Measurements from ENCODE around the gene INHBB.

INHBB gene

GRCh38 chr2:120343433-120344105 lies 2.4 kb upstream of the INHBB start:
- H3K9me3 ChIP-seq (ENCODE audit: control insufficient read depth in 1 of 2, low read length in 2 of 2), result no peaks in the 10 kb centered on the region
- H3K27me3 ChIP-seq (ENCODE audit: low read depth, low read length), result peaks cover 43% of the 10 kb centered on the region
- peak overlapping the region in 1 of 2 donors; percentile 40 for H3K4me3 ChIP-seq (ENCODE audit: low read depth in 1 of 2, low read length in 2 of 2)
- peaks cover 0 to 41% of the 10 kb centered on the region in 2 donors for H3K4me1 ChIP-seq (ENCODE audit: control insufficient read depth in 1 of 2, insufficient read depth in 2 of 2, low read length in 2 of 2)
- no peak overlapping the region for H3K27ac ChIP-seq (ENCODE audit: low read length)
- H3K36me3 ChIP-seq (ENCODE audit: control insufficient read depth in 1 of 2, insufficient read depth in 2 of 2, low read length in 2 of 2), result no peaks in the 10 kb centered on the region

DNA sequence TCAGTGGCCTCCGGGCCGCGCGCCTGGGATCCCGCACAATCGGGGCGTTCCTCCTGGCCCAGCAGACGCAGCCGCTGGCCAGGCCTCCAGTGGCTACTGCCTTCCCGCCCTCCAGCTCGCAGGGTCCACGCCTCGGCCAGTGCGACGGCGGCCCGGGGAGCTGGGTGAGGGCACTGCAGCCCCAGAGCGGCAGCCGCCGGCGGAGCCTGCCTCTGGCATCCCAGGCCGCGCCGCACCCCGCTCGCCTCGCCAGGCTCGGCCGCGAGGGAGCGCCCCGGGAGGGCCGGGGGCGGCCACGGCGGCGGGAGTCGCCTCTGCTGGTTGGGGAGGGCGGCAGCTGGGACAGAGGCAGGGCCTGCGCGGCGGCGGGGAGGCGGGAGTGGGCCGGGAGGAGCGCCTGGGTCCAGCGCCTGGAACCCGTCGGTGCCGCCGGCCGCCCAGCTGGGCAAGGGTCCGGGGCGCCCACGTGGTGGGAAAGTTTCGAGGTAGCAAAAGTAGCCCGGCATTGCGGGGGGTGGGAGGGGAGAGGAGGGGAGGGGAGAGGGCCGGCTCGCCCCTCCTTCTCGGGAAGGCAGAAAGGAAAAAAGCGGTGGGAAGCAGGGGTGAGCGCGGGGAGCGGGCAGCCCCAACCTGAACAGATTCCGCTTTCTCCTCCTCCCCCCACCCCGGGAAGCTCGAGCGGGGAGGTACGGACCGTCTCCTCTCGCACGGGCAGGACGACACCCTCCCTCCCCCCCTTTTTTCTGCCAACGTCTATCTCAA lies 1.5 kb upstream of the INHBB start:
- Histone ChIP-seq H3K4me1 (ENCODE audit: control insufficient read depth in 1 of 2, insufficient read depth in 2 of 2, low read length in 2 of 2) (peaks cover 0 to 41% of the 10 kb centered on the region in 2 donors), H3K9me3 (ENCODE audit: control insufficient read depth in 1 of 2, low read length in 2 of 2) (no peaks in the 10 kb centered on the region), H3K27ac (ENCODE audit: low read length) (no peak overlapping the region), H3K36me3 (ENCODE audit: control insufficient read depth in 1 of 2, insufficient read depth in 2 of 2, low read length in 2 of 2) (no peaks in the 10 kb centered on the region), H3K4me3 (ENCODE audit: low read depth in 1 of 2, low read length in 2 of 2) (peak overlapping the region; percentile 11 to 64), H3K27me3 (ENCODE audit: low read depth, low read length) (peaks cover 43% of the 10 kb centered on the region)

GRCh38 chr2:120344976-120345581 lies 857 bp upstream of the INHBB start:
- Histone ChIP-seq H3K4me1 (ENCODE audit: control insufficient read depth in 1 of 2, insufficient read depth in 2 of 2, low read length in 2 of 2) (peaks cover 0 to 41% of the 10 kb centered on the region in 2 donors), H3K27ac (ENCODE audit: low read length) (no peak overlapping the region), H3K27me3 (ENCODE audit: low read depth, low read length) (peaks cover 39% of the 10 kb centered on the region), H3K4me3 (ENCODE audit: low read depth in 1 of 2, low read length in 2 of 2) (peak overlapping the region; percentile 11 to 64), H3K9me3 (ENCODE audit: control insufficient read depth in 1 of 2, low read length in 2 of 2) (no peaks in the 10 kb centered on the region), H3K36me3 (ENCODE audit: control insufficient read depth in 1 of 2, insufficient read depth in 2 of 2, low read length in 2 of 2) (no peaks in the 10 kb centered on the region)

DNA sequence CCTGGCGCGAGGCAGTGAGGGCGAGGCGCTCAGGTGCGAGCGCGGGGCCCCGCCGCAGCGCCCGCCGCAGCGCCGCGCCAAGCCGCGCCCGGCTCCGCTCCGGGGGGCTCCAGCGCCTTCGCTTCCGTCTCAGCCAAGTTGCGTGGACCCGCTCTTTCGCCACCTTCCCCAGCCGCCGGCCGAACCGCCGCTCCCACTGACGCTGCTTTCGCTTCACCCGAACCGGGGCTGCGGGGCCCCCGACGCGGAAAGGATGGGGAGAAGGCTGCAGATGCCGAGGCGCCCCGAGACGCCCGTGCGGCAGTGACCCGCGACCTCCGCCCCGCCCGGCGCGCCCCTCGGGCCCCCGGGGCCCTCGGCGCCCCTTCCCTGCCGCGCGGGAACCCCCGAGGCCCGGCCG lies 328 bp upstream of the INHBB start:
- Histone ChIP-seq H3K36me3 (ENCODE audit: control insufficient read depth in 1 of 2, insufficient read depth in 2 of 2, low read length in 2 of 2) (no peaks in the 10 kb centered on the region), H3K27ac (ENCODE audit: low read length) (no peak overlapping the region), H3K4me3 (ENCODE audit: low read depth in 1 of 2, low read length in 2 of 2) (no peak overlapping the region), H3K4me1 (ENCODE audit: control insufficient read depth in 1 of 2, insufficient read depth in 2 of 2, low read length in 2 of 2) (peaks cover 0 to 41% of the 10 kb centered on the region in 2 donors), H3K27me3 (ENCODE audit: low read depth, low read length) (peaks cover 39% of the 10 kb centered on the region), H3K9me3 (ENCODE audit: control insufficient read depth in 1 of 2, low read length in 2 of 2) (no peaks in the 10 kb centered on the region)

DNA sequence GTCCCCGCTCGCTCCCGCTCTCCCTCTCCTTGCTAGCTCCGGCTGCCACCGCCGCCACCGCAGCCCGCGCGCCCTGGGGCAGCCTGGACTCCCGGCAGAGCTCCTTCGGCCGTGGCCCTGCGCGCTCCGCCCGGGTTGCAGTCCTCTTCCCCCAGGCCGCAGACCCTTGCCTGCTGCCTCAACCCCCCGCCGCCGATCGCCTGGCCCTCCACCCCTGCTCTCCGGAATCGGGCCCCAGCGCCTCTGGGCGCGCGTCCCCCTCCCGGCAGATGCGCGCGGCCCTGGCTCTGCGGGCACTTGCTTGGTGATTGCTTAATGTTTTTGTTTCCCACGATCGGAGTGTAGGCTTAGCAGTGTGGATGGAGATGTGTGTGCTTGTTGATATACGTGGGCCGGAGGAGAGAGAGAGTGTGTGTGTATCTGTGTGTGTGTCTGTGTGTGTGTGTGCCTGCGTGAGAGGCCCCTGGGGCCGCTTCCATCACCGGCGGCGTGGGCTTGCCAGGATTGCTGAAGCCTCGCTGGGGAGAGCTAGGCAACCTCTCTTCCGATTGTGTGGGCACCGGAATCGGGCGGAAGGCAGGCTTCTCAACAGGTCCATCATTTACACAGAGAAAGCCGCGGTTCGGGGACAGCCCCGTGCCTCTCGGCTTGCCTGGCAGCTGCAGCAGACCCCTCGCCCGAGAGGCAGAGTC lies 877 bp downstream of the INHBB start:
- Histone ChIP-seq H3K4me3 (ENCODE audit: low read depth in 1 of 2, low read length in 2 of 2) (peak overlapping the region; percentile 7 to 65), H3K27ac (ENCODE audit: low read length) (no peak overlapping the region), H3K36me3 (ENCODE audit: control insufficient read depth in 1 of 2, insufficient read depth in 2 of 2, low read length in 2 of 2) (no peaks in the 10 kb centered on the region), H3K27me3 (ENCODE audit: low read depth, low read length) (peaks cover 31% of the 10 kb centered on the region), H3K9me3 (ENCODE audit: control insufficient read depth in 1 of 2, low read length in 2 of 2) (no peaks in the 10 kb centered on the region), H3K4me1 (ENCODE audit: control insufficient read depth in 1 of 2, insufficient read depth in 2 of 2, low read length in 2 of 2) (peaks cover 0 to 41% of the 10 kb centered on the region in 2 donors)

GRCh38 chr2:120347396-120348060 lies 1.6 kb downstream of the INHBB start:
- no peaks in the 10 kb centered on the region for H3K9me3 ChIP-seq (ENCODE audit: control insufficient read depth in 1 of 2, low read length in 2 of 2)
- peaks cover 24% of the 10 kb centered on the region for H3K27me3 ChIP-seq (ENCODE audit: low read depth, low read length)
- H3K27ac ChIP-seq (ENCODE audit: low read length), result no peak overlapping the region
- no peaks in the 10 kb centered on the region for H3K36me3 ChIP-seq (ENCODE audit: control insufficient read depth in 1 of 2, insufficient read depth in 2 of 2, low read length in 2 of 2)
- peak overlapping the region in 1 of 2 donors; percentile 65 for H3K4me3 ChIP-seq (ENCODE audit: low read depth in 1 of 2, low read length in 2 of 2)
- H3K4me1 ChIP-seq (ENCODE audit: control insufficient read depth in 1 of 2, insufficient read depth in 2 of 2, low read length in 2 of 2), result peaks cover 0 to 41% of the 10 kb centered on the region in 2 donors

DNA sequence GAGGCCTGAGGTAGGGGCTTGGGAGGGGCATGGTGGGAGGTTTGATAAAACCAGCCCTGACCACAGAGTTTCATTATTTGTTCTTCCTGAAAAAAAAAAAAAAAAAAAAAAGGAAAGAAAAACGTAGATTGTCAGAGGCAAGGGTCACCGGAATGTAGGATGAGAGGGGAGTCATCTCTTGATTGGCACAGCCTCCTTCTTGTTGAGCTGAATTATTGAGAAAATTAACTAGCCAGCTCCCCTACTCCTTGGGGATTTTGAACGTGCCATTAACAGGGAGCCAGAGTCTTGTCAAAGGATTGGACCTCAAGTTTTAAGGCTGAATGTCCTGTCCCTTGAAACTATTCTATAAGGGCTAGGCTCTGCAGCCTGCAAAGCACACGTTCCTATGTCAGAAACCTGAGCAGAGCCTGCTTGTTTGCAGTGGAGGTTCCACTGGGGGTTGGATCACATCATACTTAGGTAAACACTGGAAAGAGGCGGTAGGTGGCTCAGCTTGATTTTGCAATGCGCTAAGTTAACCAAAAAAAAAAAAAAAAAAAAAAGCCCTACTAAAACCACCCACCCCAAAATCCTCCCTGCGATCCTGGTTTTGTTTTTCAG lies 2.3 kb downstream of the INHBB start:
- peaks cover 17% of the 10 kb centered on the region for H3K27me3 ChIP-seq (ENCODE audit: low read depth, low read length)

DNA sequence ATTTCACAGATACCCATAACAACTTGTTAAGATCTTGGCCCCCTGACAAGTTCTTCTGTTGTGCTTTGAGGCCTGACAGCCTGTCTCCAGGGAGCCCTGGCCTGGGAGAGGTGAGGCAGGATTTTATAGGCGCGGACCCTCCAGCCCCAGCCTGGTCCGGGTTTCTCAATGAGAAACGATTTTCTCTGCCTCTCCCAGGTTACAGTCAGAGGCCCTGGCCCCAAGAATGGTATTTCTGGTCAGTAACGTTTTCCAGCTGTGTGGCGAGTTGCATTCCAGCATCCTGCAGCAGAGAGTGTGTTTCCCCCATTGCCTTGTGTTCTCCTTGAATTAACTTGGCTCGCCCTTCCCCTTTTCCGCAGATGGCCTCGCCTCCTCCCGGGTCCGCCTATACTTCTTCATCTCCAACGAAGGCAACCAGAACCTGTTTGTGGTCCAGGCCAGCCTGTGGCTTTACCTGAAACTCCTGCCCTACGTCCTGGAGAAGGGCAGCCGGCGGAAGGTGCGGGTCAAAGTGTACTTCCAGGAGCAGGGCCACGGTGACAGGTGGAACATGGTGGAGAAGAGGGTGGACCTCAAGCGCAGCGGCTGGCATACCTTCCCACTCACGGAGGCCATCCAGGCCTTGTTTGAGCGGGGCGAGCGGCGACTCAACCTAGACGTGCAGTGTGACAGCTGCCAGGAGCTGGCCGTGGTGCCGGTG lies 3.0 kb downstream of the INHBB start:
- peaks cover 11% of the 10 kb centered on the region for H3K27me3 ChIP-seq (ENCODE audit: low read depth, low read length)

More for the DNA sequence above, 2.3 kb downstream of the INHBB start:
- no peak overlapping the region for H3K27ac ChIP-seq (ENCODE audit: low read length)
- no peak overlapping the region for H3K4me3 ChIP-seq (ENCODE audit: low read depth in 1 of 2, low read length in 2 of 2)
- no peaks in the 10 kb centered on the region for H3K9me3 ChIP-seq (ENCODE audit: control insufficient read depth in 1 of 2, low read length in 2 of 2)
- H3K36me3 ChIP-seq (ENCODE audit: control insufficient read depth in 1 of 2, insufficient read depth in 2 of 2, low read length in 2 of 2), result no peaks in the 10 kb centered on the region
- H3K4me1 ChIP-seq (ENCODE audit: control insufficient read depth in 1 of 2, insufficient read depth in 2 of 2, low read length in 2 of 2), result peaks cover 0 to 34% of the 10 kb centered on the region in 2 donors

DNA sequence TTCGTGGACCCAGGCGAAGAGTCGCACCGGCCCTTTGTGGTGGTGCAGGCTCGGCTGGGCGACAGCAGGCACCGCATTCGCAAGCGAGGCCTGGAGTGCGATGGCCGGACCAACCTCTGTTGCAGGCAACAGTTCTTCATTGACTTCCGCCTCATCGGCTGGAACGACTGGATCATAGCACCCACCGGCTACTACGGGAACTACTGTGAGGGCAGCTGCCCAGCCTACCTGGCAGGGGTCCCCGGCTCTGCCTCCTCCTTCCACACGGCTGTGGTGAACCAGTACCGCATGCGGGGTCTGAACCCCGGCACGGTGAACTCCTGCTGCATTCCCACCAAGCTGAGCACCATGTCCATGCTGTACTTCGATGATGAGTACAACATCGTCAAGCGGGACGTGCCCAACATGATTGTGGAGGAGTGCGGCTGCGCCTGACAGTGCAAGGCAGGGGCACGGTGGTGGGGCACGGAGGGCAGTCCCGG lies 3.5 kb downstream of the INHBB start:
- Histone ChIP-seq H3K4me1 (ENCODE audit: control insufficient read depth in 1 of 2, insufficient read depth in 2 of 2, low read length in 2 of 2) (peaks cover 0 to 22% of the 10 kb centered on the region in 2 donors), H3K27me3 (ENCODE audit: low read depth, low read length) (peaks cover 11% of the 10 kb centered on the region), H3K36me3 (ENCODE audit: control insufficient read depth in 1 of 2, insufficient read depth in 2 of 2, low read length in 2 of 2) (no peaks in the 10 kb centered on the region), H3K27ac (ENCODE audit: low read length) (no peak overlapping the region), H3K4me3 (ENCODE audit: low read depth in 1 of 2, low read length in 2 of 2) (no peak overlapping the region), H3K9me3 (ENCODE audit: control insufficient read depth in 1 of 2, low read length in 2 of 2) (no peaks in the 10 kb centered on the region)

More for the DNA sequence above, 3.0 kb downstream of the INHBB start:
- H3K27ac ChIP-seq (ENCODE audit: low read length), result no peak overlapping the region
- H3K36me3 ChIP-seq (ENCODE audit: control insufficient read depth in 1 of 2, insufficient read depth in 2 of 2, low read length in 2 of 2), result no peaks in the 10 kb centered on the region
- peaks cover 0 to 28% of the 10 kb centered on the region in 2 donors for H3K4me1 ChIP-seq (ENCODE audit: control insufficient read depth in 1 of 2, insufficient read depth in 2 of 2, low read length in 2 of 2)
- H3K9me3 ChIP-seq (ENCODE audit: control insufficient read depth in 1 of 2, low read length in 2 of 2), result no peaks in the 10 kb centered on the region
- no peak overlapping the region for H3K4me3 ChIP-seq (ENCODE audit: low read depth in 1 of 2, low read length in 2 of 2)

GRCh38 chr2:120350080-120350479 lies 4.1 kb downstream of the INHBB start:
- Histone ChIP-seq H3K4me3 (ENCODE audit: low read depth in 1 of 2, low read length in 2 of 2) (no peak overlapping the region), H3K27ac (ENCODE audit: low read length) (no peak overlapping the region), H3K9me3 (ENCODE audit: control insufficient read depth in 1 of 2, low read length in 2 of 2) (no peaks in the 10 kb centered on the region), H3K4me1 (ENCODE audit: control insufficient read depth in 1 of 2, insufficient read depth in 2 of 2, low read length in 2 of 2) (peaks cover 0 to 16% of the 10 kb centered on the region in 2 donors), H3K36me3 (ENCODE audit: control insufficient read depth in 1 of 2, insufficient read depth in 2 of 2, low read length in 2 of 2) (no peaks in the 10 kb centered on the region), H3K27me3 (ENCODE audit: low read depth, low read length) (peaks cover 11% of the 10 kb centered on the region)

All from muscle layer of duodenum (tissue), 2 donors.